IMR-90 (cell line): ENCODE measurements around the gene F5. TPM values are rescaled to one million over a fixed set of nuclear protein-coding genes. Genes with fewer than 3 reads are reported as not detected.

Source experiments
- ATAC-seq: fragments of 200-7000 bp; cut with Tn5 transposase; 2 replicates; pipeline ENCODE4 v1.9.1; 2020; ENCODE audit warnings: low read depth, mild to moderate bottlenecking, moderate library complexity
- BruUV-seq: library from RNA; stranded (reverse); fragments of 400-500 nt; replicated peaks from 2 replicates; lab custom pipeline; 2021; lab: Mats Ljungman, UMichigan
- CTCF ChIA-PET: fragments of 300-600 bp; formaldehyde crosslinking; extraction: SDS; loops from one replicate; lab custom pipeline; 2021; ENCODE audit warnings: antibody characterized with exemption; lab: Yijun Ruan, JAX
- POLR2A ChIA-PET: fragments of 300-600 bp; sonication (Branson Sonifier 250); formaldehyde crosslinking; loops from one replicate; lab custom pipeline; 2022; ENCODE audit warnings: antibody characterized with exemption; ENCODE audit not compliant: unreplicated experiment; lab: Charles Lee
- DNase-seq: peaks from one replicate; pipeline ENCODE4 v3.0.0; 2013
- H2AFZ ChIP-seq: replicated peaks from 2 replicates; pipeline ENCODE3; 2013; ENCODE audit warnings: low read length, mild to moderate bottlenecking; ENCODE audit not compliant: poor library complexity
- H2AK5ac ChIP-seq: 2 replicates; pipeline ENCODE4 v1.6.1; 2013; ENCODE audit warnings: low read depth, low read length, inconsistent platforms
- H2AK9ac ChIP-seq: replicated peaks from 2 replicates; pipeline ENCODE3; 2013; ENCODE audit warnings: mild to moderate bottlenecking, low read depth, low read length, moderate library complexity; ENCODE audit not compliant: poor library complexity
- H2BK120ac ChIP-seq: 2 replicates; pipeline ENCODE4 v1.6.1; 2013; ENCODE audit warnings: low read depth, low read length, inconsistent platforms
- H2BK15ac ChIP-seq: 3 replicates; pipeline ENCODE4 v1.6.1; 2013; ENCODE audit warnings: low read depth, low read length, inconsistent platforms
- H2BK20ac ChIP-seq: 2 replicates; pipeline ENCODE4 v1.6.1; 2013; ENCODE audit warnings: low read depth, mild to moderate bottlenecking, inconsistent platforms, low read length, moderate library complexity
- H2BK5ac ChIP-seq: 2 replicates; pipeline ENCODE4 v1.6.1; 2013; ENCODE audit warnings: mild to moderate bottlenecking, low read depth, low read length, inconsistent platforms; ENCODE audit not compliant: poor library complexity, severe bottlenecking
- H3K14ac ChIP-seq: replicated peaks from 2 replicates; pipeline ENCODE4 v1.6.1; 2013; ENCODE audit warnings: low read depth, low read length, inconsistent platforms
- H3K18ac ChIP-seq: 2 replicates; pipeline ENCODE4 v1.6.1; 2013; ENCODE audit warnings: low read depth, low read length, control low read depth
- H3K23ac ChIP-seq: 2 replicates; pipeline ENCODE4 v1.6.1; 2013; ENCODE audit warnings: low read depth, low read length, inconsistent platforms
- H3K27ac ChIP-seq: 2 replicates; pipeline ENCODE4 v1.5.1; 2013; ENCODE audit warnings: mild to moderate bottlenecking, control low read depth, low read length; ENCODE audit not compliant: insufficient read depth
- H3K27me3 ChIP-seq: 2 replicates; pipeline ENCODE4 v1.6.1; 2013; ENCODE audit warnings: low read length; ENCODE audit not compliant: control insufficient read depth, insufficient read depth
- H3K36me3 ChIP-seq: 2 replicates; pipeline ENCODE4 v1.6.1; 2013; ENCODE audit warnings: low read length, mixed read lengths; ENCODE audit not compliant: control insufficient read depth, insufficient read depth
- H3K4ac ChIP-seq: 2 replicates; pipeline ENCODE4 v1.6.1; 2013; ENCODE audit warnings: low read depth, low read length, inconsistent platforms
- H3K4me1 ChIP-seq: 2 replicates; pipeline ENCODE4 v1.6.1; 2013; ENCODE audit warnings: low read length, mixed read lengths; ENCODE audit not compliant: control insufficient read depth, insufficient read depth
- H3K4me2 ChIP-seq: 2 replicates; pipeline ENCODE4 v1.6.1; 2013; ENCODE audit warnings: low read depth, mild to moderate bottlenecking, control low read depth, low read length, moderate library complexity
- H3K4me3 ChIP-seq: 2 replicates; pipeline ENCODE4 v1.5.1; 2013; ENCODE audit warnings: low read depth, mild to moderate bottlenecking, control low read depth, low read length, moderate library complexity; ENCODE audit not compliant: insufficient read depth
- H3K56ac ChIP-seq: 2 replicates; pipeline ENCODE4 v1.6.1; 2013; ENCODE audit warnings: low read length, inconsistent platforms; ENCODE audit not compliant: insufficient read depth; ENCODE audit errors: extremely low read depth
- H3K79me1 ChIP-seq, 2 experiments: 2 replicates each; pipeline ENCODE4 v1.6.1; 2013; ENCODE audit warnings: low read length in 2 of 2, inconsistent platforms in 1 of 2, low read depth in 1 of 2
- H3K9ac ChIP-seq: 2 replicates; pipeline ENCODE4 v1.6.1; 2013; ENCODE audit warnings: low read depth, low read length, control low read depth
- H3K9me1 ChIP-seq: 2 replicates; pipeline ENCODE4 v1.6.1; 2013; ENCODE audit warnings: low read length, inconsistent platforms; ENCODE audit not compliant: insufficient read depth
- H3K9me3 ChIP-seq: 2 replicates; pipeline ENCODE4 v1.6.1; 2013; ENCODE audit warnings: low read length; ENCODE audit not compliant: control insufficient read depth, insufficient read depth
- H4K20me1 ChIP-seq: 2 replicates; pipeline ENCODE4 v1.6.1; 2013; ENCODE audit warnings: low read length, inconsistent platforms; ENCODE audit not compliant: insufficient read depth
- H4K5ac ChIP-seq: 2 replicates; pipeline ENCODE4 v1.6.1; 2013; ENCODE audit warnings: mild to moderate bottlenecking, low read depth, low read length, control low read depth
- H4K8ac ChIP-seq, 2 experiments: 2 replicates each; pipeline ENCODE4 v1.6.1; 2013; ENCODE audit warnings: low read depth in 2 of 2, low read length in 2 of 2, control low read depth in 1 of 2, inconsistent platforms in 1 of 2
- H4K91ac ChIP-seq: 2 replicates; pipeline ENCODE4 v1.6.1; 2013; ENCODE audit warnings: low read depth, low read length, inconsistent platforms; ENCODE audit not compliant: insufficient read depth
- BHLHE40 ChIP-seq: fragments of 150-350 bp; IDR thresholded peaks from 2 replicates; pipeline ENCODE4 v1.6.1; 2016; ENCODE audit warnings: mild to moderate bottlenecking, low read depth, low read length
- CEBPB ChIP-seq: IDR thresholded peaks from 2 replicates; pipeline ENCODE4 v1.6.1; 2012; ENCODE audit warnings: low read depth, low read length, improper control_type of control experiment
- CHD1 ChIP-seq: IDR thresholded peaks from 2 replicates; pipeline ENCODE4 v1.6.1; 2012; ENCODE audit warnings: low read depth, low read length, improper control_type of control experiment
- CTCF ChIP-seq: conservative IDR thresholded peaks from 2 replicates; pipeline ENCODE4 v1.5.1; 2012; ENCODE audit warnings: mild to moderate bottlenecking, low read depth, low read length, improper control_type of control experiment
- ELK1 ChIP-seq: fragments of 150-350 bp; IDR thresholded peaks from 2 replicates; pipeline ENCODE4 v1.6.1; 2016; ENCODE audit warnings: low read depth, mild to moderate bottlenecking, low read length, moderate library complexity, borderline replicate concordance
- FOS ChIP-seq: fragments of 150-350 bp; IDR thresholded peaks from 2 replicates; pipeline ENCODE4 v1.6.1; 2016; ENCODE audit warnings: low read depth, low read length
- MAFK ChIP-seq: IDR thresholded peaks from 2 replicates; pipeline ENCODE4 v1.6.1; 2012; ENCODE audit warnings: low read depth, low read length, improper control_type of control experiment
- MAZ ChIP-seq: IDR thresholded peaks from 2 replicates; pipeline ENCODE4 v1.6.1; 2012; ENCODE audit warnings: low read depth, mild to moderate bottlenecking, low read length, improper control_type of control experiment, moderate library complexity, borderline replicate concordance
- MXI1 ChIP-seq: IDR thresholded peaks from 2 replicates; pipeline ENCODE4 v1.6.1; 2012; ENCODE audit warnings: low read depth, mild to moderate bottlenecking, low read length, moderate library complexity, borderline replicate concordance
- NFE2L2 ChIP-seq: fragments of 150-350 bp; IDR thresholded peaks from 2 replicates; pipeline ENCODE4 v1.6.1; 2016; ENCODE audit warnings: low read depth, mild to moderate bottlenecking, low read length
- POLR2A ChIP-seq: IDR thresholded peaks from 2 replicates; pipeline ENCODE4 v1.6.1; 2012; ENCODE audit warnings: mild to moderate bottlenecking, low read depth, low read length
- RAD21 ChIP-seq: IDR thresholded peaks from 2 replicates; pipeline ENCODE4 v1.6.1; 2012; ENCODE audit warnings: low read length, improper control_type of control experiment
- RCOR1 ChIP-seq: IDR thresholded peaks from 2 replicates; pipeline ENCODE4 v1.6.1; 2012; ENCODE audit warnings: mild to moderate bottlenecking, low read length, improper control_type of control experiment; ENCODE audit not compliant: insufficient replicate concordance
- RFX5 ChIP-seq: IDR thresholded peaks from 2 replicates; pipeline ENCODE4 v1.8.0; 2012; ENCODE audit warnings: low read depth, mild to moderate bottlenecking, low read length, moderate library complexity
- SMC3 ChIP-seq: fragments of 150-350 bp; IDR thresholded peaks from 2 replicates; pipeline ENCODE4 v1.6.1; 2016; ENCODE audit warnings: low read depth, mild to moderate bottlenecking, antibody characterized with exemption, low read length, moderate library complexity
- USF2 ChIP-seq: fragments of 150-350 bp; IDR thresholded peaks from 2 replicates; pipeline ENCODE4 v1.6.1; 2017; ENCODE audit warnings: mild to moderate bottlenecking, antibody characterized with exemption, low read length, low read depth
- WGBS, 2 experiments: methylation state at CpG; one replicate each; pipeline versions ENCODE4 v1.1.5 to v1.1.7; 2013; ENCODE audit warnings: missing lambda C conversion rate in 2 of 2; ENCODE audit not compliant: insufficient read length in 1 of 2; ENCODE audit errors: extremely low coverage in 2 of 2; 5-methylcytosine and 5-hydroxymethylcytosine counted together
- dilution Hi-C: fragments of 300-500 bp; cut with HindIII; formaldehyde crosslinking; loops from one replicate; pipeline ENCODE4 v1.14.3; 2018; ENCODE audit warnings: low sequenced_read_pairs; ENCODE audit not compliant: unreplicated experiment
- in situ Hi-C: fragments of 300-500 bp; cut with MboI; formaldehyde crosslinking; loops from 3 replicates; pipeline ENCODE4 v1.14.3; 2019; ENCODE audit warnings: low sequenced_read_pairs, inconsistent platforms, mixed read lengths
- intact Hi-C: fragments of 100-400 bp; cut with micrococcal nuclease; formaldehyde crosslinking; loops from 2 replicates; pipeline ENCODE4 v1.10.0; 2022
- polyA plus RNA-seq, 3 experiments: library from polyadenylated mRNA; depleted of rRNA; stranded (reverse); fragments of >200 nt; gene quantifications; 2 replicates each; pipeline ENCODE4 v1.2.3, GENCODE V29; 2012; ENCODE audit warnings: low replicate concordance in 1 of 3
- total RNA-seq: library from RNA; depleted of rRNA; stranded (reverse); fragments of >200 nt; gene quantifications from 2 replicates; pipeline ENCODE4 v1.2.3, GENCODE V29; 2012

Gene F5
- total and polyA plus RNA-seq, 2 of the 4 experiments (the other 2 are of a cell fraction), result not detected

- DNase-seq, result no peak
- dilution Hi-C loops, result no loop called here
- Histone ChIP-seq H3K9me1 (no peaks in the 10 kb centered on the region), H2BK20ac (no peak overlapping the region), H3K36me3 (no peaks in the 10 kb centered on the region), H2AK9ac (no peak overlapping the region), H2BK15ac (no peak overlapping the region), H3K9ac (no peak overlapping the region), H3K18ac (no peak overlapping the region), H4K5ac (no peak overlapping the region), H3K9me3 (no peaks in the 10 kb centered on the region), H3K4me3 (no peak overlapping the region), H2AK5ac (no peak overlapping the region), H2BK5ac (no peak overlapping the region), H3K27ac (no peak overlapping the region), H3K14ac (no peak overlapping the region), H4K91ac (no peak overlapping the region), H2AFZ (no peak overlapping the region), H3K4me1 (no peaks in the 10 kb centered on the region), H3K4me2 (no peak overlapping the region), H3K4ac (no peak overlapping the region), H2BK120ac (no peak overlapping the region), H3K79me1 (no peaks in the 10 kb centered on the region), H3K23ac (no peak overlapping the region), H3K56ac (no peak overlapping the region), H3K27me3 (peaks cover 2% of the 10 kb centered on the region; the same call in 1 of the 2 replicates), H4K8ac (no peak overlapping the region), H4K20me1 (no peaks in the 10 kb centered on the region)
- TF ChIP-seq ELK1 (no peak), FOS (no peak), MXI1 (no peak), SMC3 (no peak), NFE2L2 (no peak), RCOR1 (no peak), USF2 (no peak), RAD21 (no peak), RFX5 (no peak), CEBPB (no peak), BHLHE40 (no peak), MAFK (no peak), CTCF (no peak), CHD1 (no peak), MAZ (no peak), POLR2A (no peak)
- ChIA-PET CTCF (interaction anchor here (1.1 kb wide), 1 partner anchor 164 kb away, joined by 3 read pairs; no protein-coding TSS in a partner anchor), POLR2A (no interaction called here)
- intact Hi-C loops, result loop anchor here (5.0 kb wide), 1 partner anchor 181 kb away; the partner anchor contains the start of genes BLZF1 and NME7
- ATAC-seq, result no peak
- no TSS peak for BruUV-seq
- in situ Hi-C loops, result loop anchor here (10.0 kb wide), 1 partner anchor 943 kb away; no protein-coding TSS in a partner anchor
- WGBS, 2 experiments, result no CpG with 5 or more reads among the region's 2 CpGs
Measured at GRCh38 chr1:169548282-169548681, 38.0 kb downstream of the F5 start.
